ENCODE data around the gene FRRS1.

FRRS1 gene

DNA sequence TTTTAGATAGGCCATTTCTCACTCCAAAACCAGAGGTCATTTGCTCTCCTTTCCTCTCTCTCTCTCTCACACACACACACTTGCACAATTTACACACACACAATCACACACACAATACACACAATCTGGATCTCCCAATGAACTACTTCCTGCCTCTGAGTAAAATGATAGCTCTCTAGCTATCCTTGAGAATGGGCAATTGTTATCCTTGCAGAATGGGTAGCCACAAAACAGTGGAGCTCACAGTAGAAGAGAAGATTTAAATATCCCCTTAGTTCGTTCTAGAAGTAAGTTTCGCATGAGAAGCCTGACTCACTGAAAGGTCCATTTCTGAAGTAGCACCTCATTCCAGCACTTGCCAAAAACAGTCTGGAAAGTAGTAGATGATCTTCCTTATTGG lies 102.9 kb downstream of the FRRS1 start:
- Histone ChIP-seq H3K9ac (ENCODE audit: low read length) (no peak overlapping the region), H3K27ac (ENCODE audit: low read depth, low read length) (no peak overlapping the region), H3K36me3 (ENCODE audit: control insufficient read depth, insufficient read depth, low read length) (no peaks in the 10 kb centered on the region), H3K4me1 (ENCODE audit: control insufficient read depth, insufficient read depth, low read length) (no peaks in the 10 kb centered on the region), H3K27me3 (ENCODE audit: control insufficient read depth, insufficient read depth, low read length) (no peaks in the 10 kb centered on the region), H3K4me3 (ENCODE audit: low read length) (no peak overlapping the region)

DNA sequence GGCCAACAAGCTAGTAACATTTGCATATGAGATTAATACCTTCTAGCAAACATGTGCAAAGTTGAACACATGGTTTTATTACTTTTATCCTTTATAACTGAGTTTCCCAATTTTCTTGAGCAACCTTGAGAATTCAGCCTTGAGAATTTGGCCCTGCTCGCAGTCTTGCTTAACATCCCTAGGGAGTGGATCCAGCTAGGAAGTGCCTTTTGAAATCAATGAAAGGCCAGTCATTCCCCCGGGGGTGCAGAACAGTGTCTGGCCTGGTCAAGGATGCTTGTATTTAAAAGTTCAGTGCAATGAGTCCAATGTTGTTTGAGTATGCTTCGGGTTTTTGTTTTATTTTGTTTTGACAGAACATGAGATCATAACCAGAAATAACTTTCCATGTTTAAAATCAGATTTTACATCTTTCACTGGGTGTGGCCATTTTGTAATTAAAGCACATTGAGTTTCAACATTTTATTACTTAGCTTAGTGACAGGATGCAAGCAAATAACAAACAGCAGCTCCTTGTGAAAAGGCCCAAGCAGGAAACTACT lies 103.8 kb downstream of the FRRS1 start:
- Histone ChIP-seq H3K27ac (ENCODE audit: low read depth, low read length) (no peak overlapping the region), H3K27me3 (ENCODE audit: control insufficient read depth, insufficient read depth, low read length) (no peaks in the 10 kb centered on the region), H3K4me3 (ENCODE audit: low read length) (no peak overlapping the region), H3K4me1 (ENCODE audit: control insufficient read depth, insufficient read depth, low read length) (no peaks in the 10 kb centered on the region), H3K36me3 (ENCODE audit: control insufficient read depth, insufficient read depth, low read length) (no peaks in the 10 kb centered on the region), H3K9ac (ENCODE audit: low read length) (no peak overlapping the region)

DNA sequence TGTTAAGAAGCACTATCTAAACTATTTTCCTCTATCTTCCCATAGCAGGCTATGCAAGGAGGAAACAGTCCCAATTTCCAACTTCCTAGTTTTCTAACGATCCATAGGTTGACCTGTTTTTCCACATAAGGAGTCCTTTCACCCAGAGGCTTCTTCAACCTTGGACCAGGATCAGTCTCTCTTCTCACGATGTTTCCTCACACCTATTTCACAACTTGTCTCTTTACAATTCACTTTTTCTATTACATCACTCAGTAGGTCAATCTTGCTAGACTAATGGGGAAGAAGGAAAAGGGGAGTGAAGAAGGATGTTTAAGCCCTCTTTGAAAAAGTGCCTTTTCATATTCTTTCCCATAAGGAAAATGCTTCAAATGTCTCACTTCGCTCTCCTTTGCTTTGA lies 104.7 kb downstream of the FRRS1 start:
- Histone ChIP-seq H3K27ac (ENCODE audit: low read depth, low read length) (no peak overlapping the region), H3K4me1 (ENCODE audit: control insufficient read depth, insufficient read depth, low read length) (no peaks in the 10 kb centered on the region), H3K36me3 (ENCODE audit: control insufficient read depth, insufficient read depth, low read length) (no peaks in the 10 kb centered on the region), H3K9ac (ENCODE audit: low read length) (no peak overlapping the region), H3K27me3 (ENCODE audit: control insufficient read depth, insufficient read depth, low read length) (no peaks in the 10 kb centered on the region), H3K4me3 (ENCODE audit: low read length) (no peak overlapping the region)

DNA sequence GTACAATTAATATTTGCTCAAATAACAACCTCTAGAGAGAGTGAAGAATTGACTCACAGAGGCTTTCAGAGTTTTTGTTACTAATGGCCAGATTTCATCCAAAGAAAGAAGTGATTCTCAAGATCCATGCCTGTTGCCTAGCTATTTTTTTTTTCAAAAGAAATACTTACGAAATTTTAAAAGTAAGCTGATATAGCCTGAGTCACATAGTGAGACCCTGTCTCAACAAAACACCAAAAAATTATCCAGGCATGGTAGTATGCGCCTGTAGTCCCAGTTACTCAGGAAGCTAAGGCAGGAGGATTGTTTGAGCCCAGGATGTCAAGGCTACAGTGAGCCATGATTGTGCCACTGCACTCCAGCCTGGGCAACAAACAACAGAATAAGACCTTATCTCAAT lies 105.9 kb downstream of the FRRS1 start:
- no peak overlapping the region for H3K27ac ChIP-seq (ENCODE audit: low read depth, low read length)
- H3K9ac ChIP-seq (ENCODE audit: low read length) = no peak overlapping the region
- no peaks in the 10 kb centered on the region for H3K4me1 ChIP-seq (ENCODE audit: control insufficient read depth, insufficient read depth, low read length)
- H3K4me3 ChIP-seq (ENCODE audit: low read length) = no peak overlapping the region
- no peaks in the 10 kb centered on the region for H3K36me3 ChIP-seq (ENCODE audit: control insufficient read depth, insufficient read depth, low read length)
- H3K27me3 ChIP-seq (ENCODE audit: control insufficient read depth, insufficient read depth, low read length) = no peaks in the 10 kb centered on the region

DNA sequence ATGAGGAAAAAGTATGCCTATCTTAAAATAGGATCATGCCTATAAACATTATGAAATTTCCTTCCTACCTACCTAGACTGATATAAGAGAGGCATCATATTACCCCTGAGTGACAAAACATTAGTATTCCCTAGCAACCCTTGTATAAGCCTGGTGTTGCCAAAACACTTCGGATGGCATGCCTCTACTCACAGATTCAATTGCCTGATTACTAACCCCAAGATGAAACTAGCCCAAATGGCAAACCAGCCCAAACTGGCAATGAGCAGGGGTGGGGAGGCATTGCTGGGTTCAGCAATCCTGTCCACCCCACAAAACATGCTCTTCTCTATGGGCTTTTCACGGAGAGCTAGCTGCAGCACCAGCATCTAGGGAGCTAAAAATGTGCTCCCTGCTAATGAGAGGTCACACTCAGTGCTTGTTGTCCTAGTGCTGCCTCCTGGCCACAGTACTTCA lies 106.7 kb downstream of the FRRS1 start:
- H3K27ac ChIP-seq (ENCODE audit: low read depth, low read length) = no peak overlapping the region
- H3K27me3 ChIP-seq (ENCODE audit: control insufficient read depth, insufficient read depth, low read length) = no peaks in the 10 kb centered on the region
- H3K9ac ChIP-seq (ENCODE audit: low read length) = no peak overlapping the region
- H3K4me3 ChIP-seq (ENCODE audit: low read length) = no peak overlapping the region
- H3K4me1 ChIP-seq (ENCODE audit: control insufficient read depth, insufficient read depth, low read length) = no peaks in the 10 kb centered on the region
- no peaks in the 10 kb centered on the region for H3K36me3 ChIP-seq (ENCODE audit: control insufficient read depth, insufficient read depth, low read length)

Measured in rectal smooth muscle tissue (tissue), 1 donor.